ENCODE measurements around the gene MTERF4.

MTERF4 gene

DNA sequence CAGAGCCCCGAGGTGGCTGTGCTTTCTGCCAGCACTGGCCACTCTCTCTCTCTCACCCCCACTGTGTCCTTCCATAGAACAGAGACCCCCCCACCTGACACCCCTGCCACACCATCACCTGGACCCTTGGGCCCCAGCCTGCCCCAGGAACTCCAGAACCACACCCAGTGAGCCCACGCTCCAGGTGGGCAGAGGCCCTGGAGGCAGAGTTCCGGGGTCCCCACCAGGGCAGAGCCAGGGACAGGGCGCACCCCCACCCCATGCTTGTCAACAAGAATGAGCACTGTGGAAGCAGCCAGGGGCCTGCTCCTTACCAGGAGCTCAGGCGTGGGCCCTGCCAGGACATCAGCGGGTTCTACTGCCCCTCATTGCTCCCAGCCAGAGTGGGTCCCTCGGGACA, 32.6 kb upstream of the MTERF4 start:
- in situ Hi-C loops (cut with HindIII; ENCODE audit: low sequenced_read_pairs), result no loop called here

DNA sequence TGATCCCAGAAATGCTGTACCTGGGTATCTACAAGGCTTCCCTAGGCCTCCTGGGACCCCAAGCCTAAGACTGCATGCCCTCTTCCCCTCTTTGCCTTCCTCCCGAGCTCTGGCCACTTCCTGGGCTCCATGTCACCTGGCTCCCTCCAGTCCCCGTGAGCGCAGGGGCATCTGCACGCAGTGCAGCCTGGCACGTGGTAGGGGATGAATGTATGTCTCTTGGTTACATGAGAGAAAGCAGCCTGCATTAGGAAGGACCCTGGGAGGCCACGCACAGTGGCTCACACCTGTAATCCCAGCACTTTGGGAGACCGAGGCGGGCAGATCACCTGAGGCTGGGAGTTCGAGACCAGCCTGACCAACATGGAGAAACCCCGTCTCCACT, 31.3 kb upstream of the MTERF4 start:
- in situ Hi-C loops (cut with HindIII; ENCODE audit: low sequenced_read_pairs), result no loop called here

DNA sequence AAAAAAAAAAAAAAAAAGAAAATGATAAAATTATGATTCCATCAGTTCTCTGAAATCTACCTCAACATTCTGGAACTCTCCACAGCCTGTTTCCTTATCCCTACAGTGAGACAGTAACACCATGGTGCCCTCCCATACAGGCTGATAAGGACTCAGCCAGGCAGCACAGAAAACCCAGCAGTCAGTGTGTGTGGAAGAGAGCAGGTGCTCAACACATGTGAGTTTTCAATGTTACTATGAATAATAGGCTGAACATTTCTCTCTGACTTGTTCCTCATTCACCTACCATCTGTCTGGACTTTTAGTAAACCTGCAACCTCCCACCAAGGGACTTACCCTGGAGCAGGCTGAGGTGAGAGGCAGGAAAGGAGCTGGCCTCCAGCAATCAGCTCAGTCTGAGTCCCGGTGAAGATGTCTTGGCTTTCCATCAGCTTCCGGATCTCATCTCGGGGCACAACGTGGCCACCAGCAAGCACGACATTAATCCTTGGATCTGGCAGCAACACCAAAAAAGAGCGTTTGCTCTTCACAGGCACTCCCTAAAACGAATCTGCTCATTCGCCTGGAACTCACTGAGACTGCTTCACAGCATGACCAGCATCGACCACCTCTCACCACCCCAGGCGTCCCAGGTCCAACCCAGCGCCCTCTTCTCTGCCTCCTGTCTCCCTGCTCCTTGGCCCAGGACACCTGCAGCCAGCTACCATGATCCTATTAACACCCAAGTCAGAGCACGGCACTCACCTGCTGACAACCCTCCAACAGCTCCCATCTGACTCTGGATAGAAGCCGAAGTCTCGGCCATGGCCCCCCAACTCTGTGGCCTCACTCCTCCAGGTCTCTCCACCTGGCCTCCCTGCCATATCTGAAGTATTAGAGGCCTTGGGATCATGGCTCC, 30.7 kb upstream of the MTERF4 start:
- in situ Hi-C loops (cut with HindIII; ENCODE audit: low sequenced_read_pairs), result no loop called here

DNA sequence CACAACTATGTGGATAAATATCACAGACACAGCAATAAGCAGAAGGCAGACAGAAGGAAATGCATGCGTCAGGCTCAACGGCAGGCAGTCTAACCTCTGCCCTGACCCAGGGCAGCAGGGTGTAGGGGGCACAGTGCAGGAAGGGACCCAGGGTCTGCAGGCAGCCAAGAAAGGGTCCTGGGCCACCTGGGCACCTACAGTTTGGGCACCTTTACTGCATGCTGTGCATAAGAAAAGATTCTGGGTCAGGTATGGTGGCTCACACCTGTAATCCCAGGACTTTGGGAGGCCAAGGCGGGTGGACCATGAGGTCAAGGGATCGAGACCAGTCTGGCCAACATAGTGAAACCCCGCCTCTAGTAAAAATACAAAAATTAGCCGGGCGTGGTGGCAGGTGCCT, 29.4 kb upstream of the MTERF4 start:
- in situ Hi-C loops (cut with HindIII; ENCODE audit: low sequenced_read_pairs), result no loop called here

DNA sequence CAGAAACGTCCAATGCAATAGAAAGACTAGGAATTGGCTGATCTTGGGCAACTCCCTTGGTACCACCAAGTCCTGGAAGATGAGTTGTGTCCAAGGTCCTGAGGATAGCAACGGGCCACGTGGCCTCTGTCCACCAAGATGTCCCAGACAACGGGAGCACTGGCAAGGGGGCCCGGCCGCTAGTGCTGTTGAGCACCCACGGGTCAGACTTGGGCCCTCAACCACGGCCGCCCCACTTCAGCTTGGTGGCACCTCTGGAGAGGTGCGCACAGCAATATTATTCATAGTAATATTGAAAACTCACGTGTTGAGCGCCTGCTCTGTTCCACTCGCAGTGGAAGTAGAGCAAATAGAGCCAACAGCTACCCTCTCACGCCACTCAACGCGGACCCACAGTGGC, 28.2 kb upstream of the MTERF4 start:
- in situ Hi-C loops (cut with HindIII; ENCODE audit: low sequenced_read_pairs), result no loop called here

DNA sequence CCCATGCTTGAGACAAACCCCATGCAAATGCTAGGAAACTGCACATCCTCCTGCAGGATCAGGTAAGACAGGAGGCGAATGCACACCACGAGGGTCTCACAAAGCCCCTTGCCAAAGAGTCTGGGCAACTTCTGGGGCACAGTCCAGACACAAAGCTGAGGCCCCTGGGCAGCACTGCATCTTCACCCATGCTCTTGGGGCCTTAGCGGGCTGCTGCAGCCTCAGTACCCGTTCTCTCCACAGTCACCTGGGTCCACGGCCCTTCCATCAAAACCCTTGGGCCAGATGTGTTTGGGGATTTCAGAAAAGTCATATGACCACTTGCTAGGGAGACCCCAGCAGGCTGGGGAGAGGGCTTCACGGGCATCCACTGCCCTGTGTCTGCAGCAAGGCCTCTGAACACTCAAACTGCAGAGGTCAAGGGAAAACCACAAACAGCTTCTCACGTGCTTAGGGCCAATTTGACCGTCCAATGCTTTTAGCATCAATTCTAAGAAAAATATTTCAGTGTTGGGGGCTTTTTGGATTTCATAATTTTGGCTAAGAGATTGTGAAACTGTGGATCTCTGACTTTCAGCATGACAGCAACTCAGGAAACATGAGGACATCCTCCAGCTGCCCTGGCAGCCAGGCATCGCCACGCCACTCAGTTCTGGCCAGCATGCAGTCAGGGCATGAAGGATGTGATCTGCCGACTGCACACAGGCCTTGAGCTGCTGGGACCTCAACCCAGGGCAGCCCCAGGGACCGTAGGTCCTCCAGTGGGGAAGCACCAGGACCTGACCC, 27.2 kb upstream of the MTERF4 start:
- in situ Hi-C loops (cut with HindIII; ENCODE audit: low sequenced_read_pairs), result no loop called here

DNA sequence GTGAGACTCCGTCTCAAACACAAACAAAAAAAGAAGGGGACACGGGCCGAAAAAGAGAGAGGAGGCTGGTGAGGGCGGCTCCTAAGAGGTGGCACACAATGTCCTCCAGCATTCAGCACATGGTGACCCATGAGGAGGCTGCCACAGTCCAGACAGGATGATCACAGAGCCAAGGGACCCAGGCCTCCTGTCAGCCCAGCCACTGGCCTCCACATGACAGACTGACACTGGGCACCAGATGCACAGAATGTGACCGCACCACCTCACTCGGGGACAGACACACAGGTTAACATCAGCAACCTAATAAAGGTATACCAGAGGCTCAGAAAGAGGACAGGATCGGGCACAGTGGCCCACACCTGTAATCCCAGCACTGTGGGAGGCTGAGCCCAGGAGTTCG, 26.2 kb upstream of the MTERF4 start:
- in situ Hi-C loops (cut with HindIII; ENCODE audit: low sequenced_read_pairs), result no loop called here

DNA sequence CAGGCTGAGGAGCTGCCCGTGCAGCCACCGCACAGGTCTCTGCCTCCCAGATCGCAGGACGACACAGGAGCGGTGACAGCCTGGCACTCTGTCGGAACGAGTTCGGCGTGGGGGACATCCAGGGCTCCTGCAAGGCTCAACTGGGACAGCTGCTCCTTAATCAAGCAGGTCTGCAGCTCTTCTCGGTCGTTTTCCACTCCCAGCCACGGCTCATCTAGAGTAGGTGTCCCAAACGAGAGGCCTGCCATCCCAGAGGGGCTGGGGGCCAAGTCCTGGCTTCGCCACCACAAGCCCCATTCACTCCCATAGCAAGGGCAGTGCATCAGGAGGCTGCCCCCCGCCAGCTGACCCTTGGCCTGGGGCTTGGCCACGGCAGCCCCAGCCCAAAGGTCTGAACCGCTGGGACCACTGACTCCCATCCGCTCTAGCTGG, 24.7 kb upstream of the MTERF4 start:
- in situ Hi-C loops (cut with HindIII; ENCODE audit: low sequenced_read_pairs), result no loop called here

DNA sequence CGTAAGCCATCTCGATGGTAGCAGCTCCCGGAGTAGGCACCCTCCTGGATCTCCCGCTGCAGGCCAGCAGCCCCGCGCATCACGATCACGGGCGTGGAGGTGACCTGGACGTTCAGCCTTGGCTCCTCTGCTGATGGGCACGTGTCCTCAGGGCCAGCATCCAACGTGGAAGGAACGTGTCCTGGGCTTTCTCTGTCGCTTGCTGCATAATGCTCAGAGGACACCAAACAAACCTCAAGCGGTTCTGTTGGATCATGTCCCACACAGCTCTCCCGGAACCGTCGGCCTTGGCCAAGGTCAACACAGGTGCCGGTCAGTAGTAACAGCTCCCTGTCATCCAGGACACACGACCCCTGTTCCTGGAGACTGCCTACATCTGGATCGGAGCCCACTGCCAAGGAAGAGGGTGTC, 24.1 kb upstream of the MTERF4 start:
- in situ Hi-C loops (cut with HindIII; ENCODE audit: low sequenced_read_pairs), result no loop called here

DNA sequence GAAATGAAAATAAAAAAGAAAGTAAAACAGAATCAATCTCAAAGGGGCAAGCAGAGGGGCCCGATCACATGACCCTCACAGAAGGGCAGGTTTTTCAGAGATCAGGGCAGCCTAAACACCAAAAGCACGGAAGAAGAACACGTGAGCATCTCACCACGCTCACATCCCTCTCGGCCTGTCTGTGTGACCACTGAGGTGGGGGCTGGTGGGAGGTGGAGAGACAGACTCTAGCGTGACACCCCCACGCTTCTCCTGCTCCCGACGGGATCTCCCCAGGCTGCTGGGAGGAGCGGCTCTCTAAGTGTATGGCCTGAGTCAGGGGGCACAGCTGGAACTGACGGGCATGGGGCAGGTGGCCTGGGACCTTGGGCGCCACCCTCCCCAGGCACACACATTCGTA, 23.5 kb upstream of the MTERF4 start:
- in situ Hi-C loops (cut with HindIII; ENCODE audit: low sequenced_read_pairs), result no loop called here

DNA sequence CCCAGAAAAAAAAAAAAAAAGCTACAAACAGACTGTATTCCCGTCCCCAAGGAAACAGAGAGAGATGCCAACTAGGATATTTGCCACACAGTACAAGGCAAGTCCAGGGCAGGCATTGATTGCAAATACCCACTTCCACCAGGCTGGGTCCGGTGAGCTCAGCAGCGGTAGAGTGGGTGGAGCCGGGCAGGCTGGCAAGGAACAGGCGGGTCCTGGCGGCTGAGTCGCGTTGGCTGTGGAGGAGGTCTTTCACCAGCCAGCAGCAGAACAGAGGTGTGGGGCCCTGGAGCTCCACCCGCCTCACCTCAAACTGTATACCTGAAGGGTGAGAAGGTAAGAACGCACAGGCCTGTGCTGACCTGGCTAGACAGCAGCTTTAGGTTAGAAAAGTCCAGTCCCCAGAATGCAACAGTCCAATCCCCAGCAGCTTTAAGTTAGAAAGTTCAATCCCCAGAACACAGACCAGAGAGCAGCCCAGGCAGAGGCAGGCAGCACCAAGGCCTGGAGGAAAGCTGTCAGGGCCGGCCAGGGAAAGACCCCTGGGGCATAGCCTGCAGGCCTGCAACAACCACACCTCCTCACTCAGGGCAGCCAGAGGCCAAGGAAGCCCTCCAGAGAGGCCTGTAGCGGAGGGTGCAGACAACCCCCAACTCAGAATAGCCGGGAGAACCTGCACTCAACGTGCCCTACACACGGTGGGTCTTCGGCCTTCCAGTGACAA, 21.9 kb upstream of the MTERF4 start:
- in situ Hi-C loops (cut with HindIII; ENCODE audit: low sequenced_read_pairs), result no loop called here

DNA sequence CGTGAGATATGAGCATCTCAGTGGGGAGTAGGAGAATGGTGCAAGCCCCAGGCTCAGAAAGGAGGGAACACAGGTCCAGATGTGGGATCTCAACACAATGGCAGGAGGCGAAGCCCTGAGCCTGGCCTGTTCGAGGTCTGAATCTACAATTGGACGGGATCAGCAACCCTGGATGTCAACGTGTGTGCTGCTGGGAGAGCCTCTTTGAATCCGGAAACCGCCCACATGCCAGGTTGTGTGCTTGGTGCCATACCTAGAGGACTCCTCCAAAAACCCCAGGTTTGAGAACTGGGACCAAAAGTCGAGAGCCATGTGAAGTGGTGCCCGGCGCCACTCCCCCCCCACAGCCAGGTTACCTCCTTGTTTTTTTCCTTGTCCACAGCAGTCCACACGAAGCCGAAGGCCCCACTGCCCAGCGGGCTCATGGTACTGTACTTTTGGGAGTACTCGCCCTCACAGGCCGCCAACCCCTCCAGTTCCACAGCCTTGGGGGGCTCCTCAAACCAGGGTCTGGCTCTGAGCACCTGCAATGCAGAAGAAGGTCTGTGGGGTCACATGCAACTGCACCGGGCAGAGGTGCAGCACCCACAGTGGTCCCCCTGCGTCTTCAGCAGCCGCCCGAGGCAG, 20.4 kb upstream of the MTERF4 start:
- in situ Hi-C loops (cut with HindIII; ENCODE audit: low sequenced_read_pairs), result no loop called here

DNA sequence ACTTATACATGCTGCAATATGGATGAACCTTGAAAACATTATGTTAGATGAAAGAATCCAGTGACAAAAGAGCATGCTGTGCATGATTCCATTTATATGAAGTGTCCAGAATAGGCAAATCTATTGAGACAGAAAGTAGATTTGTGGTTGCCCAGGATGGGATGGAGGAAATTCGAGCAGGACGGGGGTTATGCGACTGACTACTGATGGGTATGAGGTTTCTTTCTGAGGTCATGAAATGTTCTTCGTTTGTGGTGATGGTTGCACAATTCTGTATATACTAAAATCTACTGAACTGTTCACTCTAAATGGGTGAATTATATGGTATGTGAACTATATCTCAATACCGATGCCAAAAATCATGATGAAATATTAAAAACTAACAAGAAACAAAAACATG, 18.9 kb upstream of the MTERF4 start:
- in situ Hi-C loops (cut with HindIII; ENCODE audit: low sequenced_read_pairs), result no loop called here

DNA sequence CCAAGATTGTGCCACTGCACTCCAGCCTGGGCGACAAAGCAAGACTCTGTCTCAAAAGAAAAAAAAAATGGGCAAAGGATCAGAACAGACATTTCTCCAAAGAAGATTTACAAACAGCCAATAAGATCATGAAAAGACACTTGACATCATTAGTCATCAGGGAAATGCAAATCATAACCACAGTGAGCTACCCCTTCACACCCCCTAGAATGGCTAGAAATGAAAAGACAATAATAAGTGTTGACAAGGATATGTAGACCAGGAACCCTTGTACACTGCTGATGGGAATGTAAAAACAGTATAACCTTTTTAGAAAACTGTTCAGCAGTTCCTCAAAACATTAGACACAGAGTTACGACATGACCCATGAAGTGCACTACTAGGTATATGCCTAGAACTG, 18.4 kb upstream of the MTERF4 start:
- in situ Hi-C loops (cut with HindIII; ENCODE audit: low sequenced_read_pairs), result no loop called here

DNA sequence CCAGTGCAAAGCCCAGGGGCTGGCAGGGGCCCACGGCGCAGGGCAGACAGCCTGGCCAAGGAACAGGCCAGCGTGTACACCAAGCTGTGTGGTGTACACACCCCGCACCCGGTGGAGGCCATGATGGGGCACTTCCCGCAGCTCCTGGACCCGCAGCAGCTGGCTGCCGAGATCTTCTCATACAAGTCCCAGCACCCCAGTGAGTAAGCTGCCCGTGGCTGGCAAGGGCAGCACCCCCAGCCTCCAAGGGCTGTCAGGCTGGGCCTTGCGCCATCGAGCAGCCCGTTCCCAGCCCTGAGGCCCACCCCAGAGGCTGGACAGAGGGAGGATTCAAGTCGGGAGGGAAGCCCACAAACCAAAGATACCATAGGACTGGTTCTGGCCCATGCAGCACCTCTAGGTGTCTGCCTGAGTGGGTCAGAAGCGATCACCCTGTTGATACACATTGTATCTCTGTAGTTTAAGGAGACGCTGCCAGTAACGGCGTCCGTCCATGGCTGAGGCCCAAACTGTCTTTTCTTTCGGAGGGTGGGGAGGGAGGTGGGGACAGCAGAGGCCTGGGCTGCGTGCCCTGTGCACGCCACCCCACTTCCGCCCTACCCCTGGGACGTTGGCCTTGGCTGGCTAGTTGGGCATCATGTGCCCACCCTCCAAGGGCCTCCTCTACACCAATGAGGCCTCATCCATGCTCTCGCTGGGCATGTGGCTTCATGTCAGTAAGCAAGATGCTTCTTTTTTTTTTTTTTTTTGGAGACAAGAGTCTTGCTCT, 16.8 kb upstream of the MTERF4 start:
- in situ Hi-C loops (cut with HindIII; ENCODE audit: low sequenced_read_pairs), result loop anchor here (10.0 kb wide), 1 partner anchor 274 kb away; no protein-coding TSS in a partner anchor

DNA sequence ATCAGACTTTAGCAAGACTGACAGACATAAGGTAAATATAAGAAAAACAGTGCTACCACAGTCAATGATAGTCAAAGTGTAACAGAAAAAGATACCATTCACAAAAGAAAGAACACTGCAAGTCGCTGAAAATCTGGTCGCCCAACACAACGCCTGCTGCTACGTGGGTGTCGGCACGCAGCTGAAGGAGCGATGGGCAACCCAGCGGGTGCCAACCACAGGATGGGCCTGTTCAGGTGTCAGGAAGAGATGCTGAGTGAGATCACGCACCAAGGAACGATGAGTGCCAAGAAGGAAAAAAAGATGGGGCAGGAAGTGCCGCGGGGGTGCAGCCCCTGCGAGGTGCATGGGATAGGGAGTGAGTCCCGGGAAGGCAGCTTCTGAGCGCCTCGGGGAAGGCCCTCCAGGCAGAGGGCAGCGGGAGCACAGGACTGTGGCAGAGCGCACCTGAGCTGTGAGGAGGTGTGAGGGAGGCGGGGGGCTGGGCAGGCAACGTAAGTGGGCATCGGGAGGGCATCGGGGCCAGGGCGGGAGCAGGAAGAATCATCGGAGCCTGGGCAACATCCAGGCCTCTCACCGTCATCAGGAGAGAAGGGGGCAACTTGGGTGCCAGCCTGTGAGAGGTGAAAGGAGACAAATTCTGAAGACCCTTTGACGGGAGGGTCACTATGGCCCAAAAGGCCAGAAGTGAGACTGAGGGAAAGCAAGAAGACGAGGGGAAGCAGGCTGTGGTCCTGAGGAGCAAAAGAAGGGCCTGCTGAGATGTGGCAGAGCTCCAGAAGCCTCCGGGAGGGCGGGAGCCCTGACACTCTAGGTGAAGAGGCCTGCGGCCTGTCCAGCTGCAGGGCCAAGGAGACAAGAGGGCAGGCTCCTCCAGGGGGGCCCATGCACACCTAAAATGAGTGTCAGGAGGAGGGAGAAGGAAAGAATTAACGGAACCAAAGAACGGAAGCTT, 14.8 kb upstream of the MTERF4 start:
- in situ Hi-C loops (cut with HindIII; ENCODE audit: low sequenced_read_pairs), result loop anchor here (10.0 kb wide), 1 partner anchor 272 kb away; no protein-coding TSS in a partner anchor

DNA sequence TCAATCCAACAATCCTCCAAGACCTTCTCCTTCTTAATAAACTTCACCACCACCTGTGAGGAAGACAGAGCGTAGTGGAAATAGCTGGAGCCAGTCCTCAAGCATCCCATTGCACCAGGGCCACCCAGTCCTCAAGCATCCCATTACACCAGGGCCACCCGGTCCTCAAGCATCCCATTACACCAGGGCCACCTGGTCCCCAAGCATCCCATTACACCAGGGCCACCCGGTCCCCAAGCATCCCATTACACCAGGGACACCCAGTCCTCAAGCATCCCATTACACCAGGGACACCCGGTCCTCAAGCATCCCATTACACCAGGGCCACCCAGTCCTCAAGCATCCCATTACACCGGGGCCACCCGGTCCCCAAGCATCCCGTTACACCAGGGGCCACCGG, 13.3 kb upstream of the MTERF4 start:
- in situ Hi-C loops (cut with HindIII; ENCODE audit: low sequenced_read_pairs), result loop anchor here (10.0 kb wide), 1 partner anchor 271 kb away; no protein-coding TSS in a partner anchor

DNA sequence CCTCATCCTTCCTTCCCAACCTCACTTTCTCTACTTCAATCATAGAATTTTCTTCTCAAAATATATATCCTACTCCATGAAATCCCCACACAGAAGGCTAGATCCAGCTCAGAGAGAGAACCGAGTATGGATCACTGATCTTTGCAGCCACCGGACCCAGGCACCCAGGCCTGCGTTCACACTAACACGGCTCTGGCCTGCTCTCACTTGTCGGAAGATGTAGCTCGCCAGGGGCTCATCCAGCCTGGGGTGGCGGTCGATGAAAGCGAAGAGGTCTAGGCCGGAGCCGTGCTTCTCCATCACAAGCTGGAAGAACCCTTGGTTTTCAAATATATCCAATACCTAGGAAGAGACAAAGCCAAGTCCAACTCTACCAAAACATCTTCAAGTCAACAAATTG, 12.7 kb upstream of the MTERF4 start:
- in situ Hi-C loops (cut with HindIII; ENCODE audit: low sequenced_read_pairs), result loop anchor here (10.0 kb wide), 1 partner anchor 270 kb away; no protein-coding TSS in a partner anchor

DNA sequence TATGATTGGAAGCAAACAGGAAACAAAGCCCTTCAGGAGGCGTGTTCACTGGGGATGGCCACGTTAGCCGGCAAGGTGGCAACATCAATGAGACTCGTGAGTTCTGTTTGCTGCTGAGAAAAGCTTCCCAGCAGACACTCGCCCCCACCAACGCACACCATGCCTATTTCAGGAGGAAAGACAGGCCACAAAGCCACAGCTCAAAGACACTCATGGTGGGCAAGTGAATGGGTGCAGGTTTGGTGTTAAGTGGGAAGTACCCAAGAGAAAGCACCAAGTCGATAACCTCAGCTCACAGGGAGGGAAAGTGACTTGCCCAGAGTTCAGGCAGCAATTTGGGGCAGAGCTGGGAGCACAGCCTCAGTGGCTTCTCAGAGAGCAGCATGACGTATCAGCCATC, 10.5 kb upstream of the MTERF4 start:
- in situ Hi-C loops (cut with HindIII; ENCODE audit: low sequenced_read_pairs), result loop anchor here (10.0 kb wide), 1 partner anchor 268 kb away; no protein-coding TSS in a partner anchor
